Muscle of arm (tissue), 12 donors: Measurements from ENCODE around the gene CD81. TPM values are rescaled to one million over a fixed set of nuclear protein-coding genes. Genes with fewer than 3 reads are reported as not detected.

Experiments used
- DNase-seq: peaks from one replicate; pipeline ENCODE4 v3.0.0-alpha.2; 2013
- polyA plus RNA-seq, 12 donors: library from polyadenylated mRNA; unstranded; fragments of 120-200 nt; gene quantifications; one replicate each; pipeline ENCODE4 v1.2.1, GENCODE V29; 2013; ENCODE audit not compliant: insufficient read length in 12 of 12

CD81 gene
- polyA plus RNA-seq, 12 donors = 322 to 577 (median 435) TPM

- DNase-seq = no peak
Measured at GRCh38 chr11:2401436-2401984, 24.4 kb downstream of the CD81 start.

GRCh38 chr11:2402106-2402505 lies 25.0 kb downstream of the CD81 start:
- no peak for DNase-seq

- no peak for DNase-seq
Measured at GRCh38 chr11:2402890-2403645, 26.0 kb downstream of the CD81 start.

- no peak for DNase-seq
Measured at GRCh38 chr11:2404735-2405196, 27.7 kb downstream of the CD81 start.

GRCh38 chr11:2406451-2406850 lies 29.3 kb downstream of the CD81 start:
- no peak for DNase-seq

GRCh38 chr11:2406878-2407410 lies 29.8 kb downstream of the CD81 start:
- DNase-seq = no peak

- DNase-seq = no peak
Measured at GRCh38 chr11:2408671-2409070, 31.6 kb downstream of the CD81 start.

- no peak for DNase-seq
Measured at GRCh38 chr11:2409126-2409525, 32.0 kb downstream of the CD81 start.

GRCh38 chr11:2409611-2410468 lies 32.7 kb downstream of the CD81 start:
- no peak for DNase-seq

GRCh38 chr11:2410616-2411015 lies 33.5 kb downstream of the CD81 start:
- DNase-seq = no peak

- DNase-seq = no peak
Measured at GRCh38 chr11:2411446-2412305, 34.6 kb downstream of the CD81 start.

- no peak for DNase-seq
Measured at GRCh38 chr11:2412323-2412722, 35.2 kb downstream of the CD81 start.

GRCh38 chr11:2413742-2414579 lies 36.9 kb downstream of the CD81 start:
- no peak for DNase-seq

- no peak for DNase-seq
Measured at GRCh38 chr11:2414616-2415015, 37.5 kb downstream of the CD81 start.

GRCh38 chr11:2415171-2415570 lies 38.1 kb downstream of the CD81 start:
- DNase-seq = no peak

- no peak for DNase-seq
Measured at GRCh38 chr11:2415601-2416380, 38.7 kb downstream of the CD81 start.

- DNase-seq = no peak
Measured at GRCh38 chr11:2416765-2417164, 39.7 kb downstream of the CD81 start.

GRCh38 chr11:2417856-2418692 lies 41.0 kb downstream of the CD81 start:
- no peak for DNase-seq
